GM12892 (cell line): ENCODE measurements around the gene TTC28.

ENCODE experiments used
- POLR2A ChIP-seq: IDR thresholded peaks from 2 replicates; pipeline ENCODE4 v1.6.1; 2011; ENCODE audit warnings: low read depth, low read length, control low read depth
- POLR2AphosphoS5 ChIP-seq: IDR thresholded peaks from 2 replicates; pipeline ENCODE4 v1.6.1; 2011; ENCODE audit warnings: low read depth, low read length, control low read depth
- TAF1 ChIP-seq: IDR thresholded peaks from 2 replicates; pipeline ENCODE4 v1.6.1; 2011; ENCODE audit warnings: low read depth, mild to moderate bottlenecking, control low read depth, low read length, borderline replicate concordance

DNA sequence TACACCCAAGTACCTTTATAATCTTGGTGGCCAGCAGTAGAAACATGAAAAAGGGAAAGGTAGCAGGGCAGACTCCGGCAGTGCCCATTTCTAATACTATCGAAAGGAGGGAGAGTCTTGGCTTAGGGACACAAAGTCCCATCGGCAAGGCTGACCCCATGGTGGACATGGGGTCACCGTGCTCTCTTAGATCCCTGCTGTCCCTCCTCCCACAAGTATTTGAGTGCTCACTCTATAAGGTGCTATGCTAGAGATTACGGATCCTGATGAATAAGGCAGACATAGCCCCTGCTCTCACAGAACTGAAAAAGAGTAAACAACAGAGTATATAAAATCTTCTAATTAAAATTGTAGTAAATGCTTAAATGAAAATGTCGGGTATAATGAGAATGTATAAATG, 588.2 kb downstream of the TTC28 start:
- TF ChIP-seq POLR2A (no peak), TAF1 (no peak), POLR2AphosphoS5 (no peak)
